HUDEP-2 (cell line): ENCODE measurements around the gene BOLL.
"Not testable (repeated sequence)": the region's sequence is repeated elsewhere in the genome, so short reads cannot be mapped to it uniquely, and the experiment has no call there.

Source experiments
- DNase-seq, 76 experiments: peaks; one replicate each; lab custom pipeline; 2025; ENCODE audit not compliant: unreplicated experiment in 76 of 76; lab: John Stamatoyannopoulos, UW

Gene BOLL

GRCh38 chr2:197707316-197708213 lies 77.6 kb downstream of the BOLL start:
- peak in 11 of 76 experiments; percentile 3 to 37 (median 17) for DNase-seq

- no peak for DNase-seq
Measured at GRCh38 chr2:197706839-197707207, 78.3 kb downstream of the BOLL start.

GRCh38 chr2:197705912-197706838 lies 78.9 kb downstream of the BOLL start:
- peak in 9 of 76 experiments; percentile 3 to 33 (median 7) for DNase-seq

- peak in 74 of 76 experiments; percentile 28 to 95 (median 84) for DNase-seq
Measured at GRCh38 chr2:197705121-197705911, 79.8 kb downstream of the BOLL start, which contains the start of gene MARS2. MARS2 (plus strand) TSS chr2:197705369; CDS start chr2:197705406, 37 bp downstream.

GRCh38 chr2:197704434-197705120 lies 80.5 kb downstream of the BOLL start:
- DNase-seq, result peak in 4 of 76 experiments; percentile 27 to 59 (median 55)

- DNase-seq, result no peak
Measured at GRCh38 chr2:197700960-197701359, 84.2 kb downstream of the BOLL start.

GRCh38 chr2:197699724-197700123 lies 85.4 kb downstream of the BOLL start:
- not testable (repeated sequence) for DNase-seq

- DNase-seq, result not testable (repeated sequence)
Measured at GRCh38 chr2:197696571-197696970, 88.5 kb downstream of the BOLL start.

GRCh38 chr2:197695971-197696370 lies 89.1 kb downstream of the BOLL start:
- DNase-seq, result not testable (repeated sequence)

GRCh38 chr2:197695206-197695605 lies 89.9 kb downstream of the BOLL start:
- DNase-seq, result not testable (repeated sequence)

GRCh38 chr2:197677483-197677882 lies 107.6 kb downstream of the BOLL start:
- no peak for DNase-seq

GRCh38 chr2:197677056-197677455 lies 108.1 kb downstream of the BOLL start:
- no peak for DNase-seq
